GM18526 (cell line): ENCODE results near the gene KLHL29.

Experiments
- POLR2A ChIP-seq: IDR thresholded peaks from 3 replicates; pipeline ENCODE4 v1.6.1; 2011; ENCODE audit not compliant: insufficient read length; ENCODE audit errors: extremely low read depth

The KLHL29 gene

GRCh38 chr2:23360571-23361125 is 24.3 kb upstream of the KLHL29 start:
- no peak for TF ChIP-seq POLR2A

- no peak for TF ChIP-seq POLR2A
Observed at GRCh38 chr2:23361152-23361551, 23.8 kb upstream of the KLHL29 start.

- no peak for TF ChIP-seq POLR2A
Observed at GRCh38 chr2:23363268-23363667, 21.7 kb upstream of the KLHL29 start.

GRCh38 chr2:23363831-23364230 is 21.1 kb upstream of the KLHL29 start:
- TF ChIP-seq POLR2A = no peak

GRCh38 chr2:23366720-23367119 is 18.3 kb upstream of the KLHL29 start:
- TF ChIP-seq POLR2A = no peak

GRCh38 chr2:23367760-23368159 is 17.2 kb upstream of the KLHL29 start:
- no peak for TF ChIP-seq POLR2A

GRCh38 chr2:23373666-23374065 is 11.3 kb upstream of the KLHL29 start:
- no peak for TF ChIP-seq POLR2A

DNA sequence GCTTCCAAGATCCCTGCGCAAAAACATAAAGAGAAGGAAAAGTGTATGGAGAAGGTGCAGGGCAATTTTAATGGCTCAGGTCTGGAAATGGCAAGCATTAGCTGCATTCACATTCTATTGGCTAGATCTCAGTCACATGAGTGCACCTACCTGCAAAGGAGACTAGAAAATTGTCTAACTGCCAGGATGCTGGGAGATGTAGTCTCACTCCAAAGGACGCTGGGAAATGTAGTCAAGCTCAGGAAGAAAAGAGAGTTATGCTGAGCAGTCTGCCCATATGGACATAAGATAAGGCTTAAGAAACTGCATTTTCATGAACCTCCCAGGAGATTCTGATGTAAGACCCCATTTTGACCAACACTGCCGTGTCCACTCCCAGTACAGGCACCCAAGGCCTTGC is 9.5 kb upstream of the KLHL29 start:
- no peak for TF ChIP-seq POLR2A

- no peak for TF ChIP-seq POLR2A
Observed at GRCh38 chr2:23376075-23376474, 8.9 kb upstream of the KLHL29 start.

- TF ChIP-seq POLR2A = no peak
Observed at GRCh38 chr2:23376972-23377371, 8.0 kb upstream of the KLHL29 start.

DNA sequence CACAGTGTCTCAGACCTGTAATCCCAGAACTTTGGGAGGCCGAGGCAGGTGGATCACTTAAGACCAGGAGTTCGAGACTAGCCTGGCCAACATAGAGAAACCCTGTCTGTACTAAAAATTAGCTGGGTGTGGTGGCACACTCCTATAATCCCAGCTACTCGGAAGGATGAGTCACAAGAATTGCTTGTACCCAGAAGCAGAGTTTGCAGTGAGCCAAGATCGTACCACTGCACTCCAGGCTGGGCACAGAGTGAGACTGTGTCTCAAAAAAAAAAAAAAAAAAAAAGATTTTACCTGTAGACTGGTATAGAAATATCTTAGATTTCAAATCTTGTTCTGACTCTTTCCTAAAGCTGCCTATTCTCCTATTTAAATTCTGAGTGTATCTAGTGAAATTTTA is 7.2 kb upstream of the KLHL29 start:
- TF ChIP-seq POLR2A = no peak

DNA sequence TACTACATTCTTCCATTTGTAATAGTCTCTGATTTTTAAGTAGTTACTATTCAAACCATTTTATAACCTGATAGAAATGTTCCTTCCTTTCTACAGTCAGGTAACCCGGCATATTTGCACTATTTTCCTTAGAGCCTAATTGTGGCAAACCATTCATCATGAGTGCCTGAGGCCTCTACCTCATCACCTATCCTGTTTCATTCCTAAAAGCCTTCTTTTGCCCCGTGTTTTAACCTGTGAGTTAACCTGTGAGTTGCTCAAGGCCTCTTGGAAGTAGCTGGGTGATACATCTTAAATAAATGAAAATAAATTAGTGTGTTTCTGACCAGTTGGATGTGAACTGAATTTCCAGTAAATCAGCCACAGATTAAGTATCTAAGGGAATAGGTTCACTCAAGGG is 6.5 kb upstream of the KLHL29 start:
- no peak for TF ChIP-seq POLR2A

- no peak for TF ChIP-seq POLR2A
Observed at GRCh38 chr2:23379220-23379695, 5.7 kb upstream of the KLHL29 start.

- TF ChIP-seq POLR2A = no peak
Observed at GRCh38 chr2:23380562-23381065, 4.4 kb upstream of the KLHL29 start.

DNA sequence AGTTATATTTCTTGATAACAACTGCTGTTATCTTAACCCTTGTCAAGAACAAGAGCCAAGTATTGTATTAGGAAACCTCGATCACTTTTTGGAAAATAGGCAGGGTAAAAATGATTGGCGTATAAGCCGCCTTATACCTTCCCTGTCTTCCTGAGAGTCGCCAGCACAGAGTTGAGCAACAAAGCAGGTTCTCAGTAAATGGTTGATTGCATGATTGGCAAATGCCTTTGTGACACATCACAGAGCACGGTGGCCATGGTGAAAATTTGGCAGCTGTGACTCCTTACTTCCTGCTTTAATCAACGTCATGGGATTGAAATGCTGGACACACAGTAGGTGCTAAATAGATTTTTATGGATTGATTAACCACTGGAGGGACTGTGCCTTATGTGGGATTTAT is 3.9 kb upstream of the KLHL29 start:
- TF ChIP-seq POLR2A = no peak

GRCh38 chr2:23381485-23381884 is 3.5 kb upstream of the KLHL29 start:
- TF ChIP-seq POLR2A = no peak

GRCh38 chr2:23383100-23383499 is 1.9 kb upstream of the KLHL29 start:
- no peak for TF ChIP-seq POLR2A
